ENCODE measurements around the gene FXR2.

FXR2 gene

DNA sequence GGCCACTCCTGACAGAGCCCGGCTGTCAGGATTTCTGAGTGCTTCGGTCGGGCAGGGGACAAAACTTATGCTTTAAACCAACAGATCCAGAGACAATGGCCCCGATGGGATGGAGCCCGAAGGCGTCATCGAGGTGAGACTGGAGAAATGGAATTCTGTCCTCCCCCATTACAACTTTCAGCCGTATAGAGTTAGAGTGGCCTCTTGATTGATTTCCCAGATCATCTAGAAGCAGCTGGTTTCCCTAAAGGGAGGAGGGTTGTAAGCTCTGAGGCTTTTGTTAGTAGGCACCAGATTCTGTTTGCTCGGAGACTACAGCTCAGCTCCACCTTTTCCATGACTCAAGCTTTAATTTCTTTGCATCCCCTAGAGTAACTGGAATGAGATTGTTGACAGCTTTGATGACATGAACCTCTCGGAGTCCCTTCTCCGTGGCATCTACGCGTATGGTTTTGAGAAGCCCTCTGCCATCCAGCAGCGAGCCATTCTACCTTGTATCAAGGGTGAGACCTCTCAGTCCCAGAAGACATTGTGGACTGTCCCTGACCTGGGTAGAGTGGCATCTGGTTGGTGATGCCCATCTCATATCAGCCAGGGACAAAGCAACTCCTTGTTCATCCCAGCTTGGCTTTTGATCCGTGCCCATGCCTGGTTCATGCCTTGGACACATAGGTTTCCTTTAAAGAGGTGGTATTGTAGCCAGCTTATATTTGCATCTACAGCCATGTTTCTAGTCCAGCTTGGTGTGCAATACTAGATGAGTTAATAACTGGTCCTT lies 40.3 kb downstream of the FXR2 start:
- no peak for DNase-seq (ENCODE audit: extremely low spot score)
- POLR2A ChIA-PET: interaction anchor here (0.6 to 6.3 kb wide), 10 partner anchors 10 to 134 kb away, joined by 3 to 40 read pairs (median 4); partner anchors contain the start of genes MPDU1, SAT2, SENP3 and TNFSF12
- TF ChIP-seq TARDBP (IDR thresholded peaks at IDR 0.05): no peak
- no peak for TF ChIP-seq LEF1 (IDR thresholded peaks at IDR 0.05; ENCODE audit: borderline replicate concordance)
- TF ChIP-seq SUZ12 (IDR thresholded peaks at IDR 0.05): no peak
- no peak for TF ChIP-seq NFRKB (IDR thresholded peaks at IDR 0.05)
- no peak for TF ChIP-seq FOXK2 (IDR thresholded peaks at IDR 0.05)
- no peak for TF ChIP-seq L3MBTL2 (conservative IDR thresholded peaks at IDR 0.05)
- TF ChIP-seq SP1 (IDR thresholded peaks at IDR 0.05): no peak
- no peak for TF ChIP-seq FOXM1 (IDR thresholded peaks at IDR 0.05; ENCODE audit: borderline replicate concordance)
- TF ChIP-seq FOXA1 (IDR thresholded peaks at IDR 0.05): no peak
- no peak for TF ChIP-seq PKNOX1 (IDR thresholded peaks at IDR 0.05)
- no peak for TF ChIP-seq ARNT (IDR thresholded peaks at IDR 0.05)
- TF ChIP-seq ZNF384 (IDR thresholded peaks at IDR 0.05): no peak
- CTCF ChIA-PET: no interaction called here

DNA sequence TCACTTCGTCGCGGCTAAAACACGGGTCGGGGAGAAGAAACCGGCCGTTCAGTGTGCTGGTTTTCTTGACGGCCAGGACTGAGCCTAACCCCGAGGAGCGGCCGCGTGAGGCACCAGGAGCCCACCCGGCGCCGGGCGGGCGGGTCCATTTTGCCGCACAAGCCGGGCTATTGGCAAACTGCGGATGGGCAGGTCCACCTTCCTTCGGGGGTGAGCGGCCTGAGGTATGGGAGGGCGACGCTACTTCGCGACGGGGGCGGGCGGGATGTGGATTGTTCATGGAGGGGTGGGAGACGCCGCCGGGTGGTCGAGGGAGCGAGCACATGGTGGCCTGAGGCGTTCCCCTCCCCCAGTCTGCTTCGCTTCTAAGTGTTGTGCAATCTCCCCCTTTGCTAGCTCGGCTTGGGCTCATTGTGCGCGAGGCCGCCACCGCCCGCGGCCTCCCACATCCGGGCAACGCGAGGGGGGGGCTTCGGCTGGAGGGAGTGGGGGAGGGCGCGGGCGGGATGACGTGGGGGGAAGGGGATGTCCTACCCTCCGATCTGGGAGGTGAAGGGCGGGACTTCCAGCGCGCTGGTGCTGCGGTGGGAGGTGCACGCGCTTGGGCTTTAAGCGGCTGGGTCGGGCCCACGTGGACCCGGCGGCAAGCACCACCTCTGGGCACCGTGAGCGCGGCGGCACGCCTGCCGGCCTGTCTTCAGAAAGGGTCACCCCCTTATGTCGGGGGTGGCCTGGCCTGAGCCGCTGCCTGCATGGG lies 41.2 kb downstream of the FXR2 start:
- CTCF ChIA-PET: no interaction called here
- peak; percentile 72 for DNase-seq (ENCODE audit: extremely low spot score)
- POLR2A ChIA-PET: interaction anchor here (0.6 to 6.3 kb wide), 10 partner anchors 11 to 133 kb away, joined by 3 to 40 read pairs (median 4); partner anchors contain the start of genes MPDU1, SAT2, SENP3 and TNFSF12
- TF ChIP-seq BHLHE40 (IDR thresholded peaks at IDR 0.05; ENCODE audit: borderline replicate concordance) (no peak), ELF4 (IDR thresholded peaks at IDR 0.05) (0 out of 2 replicates have a peak, but pooled peaks have one; percentile 14), LEF1 (IDR thresholded peaks at IDR 0.05; ENCODE audit: borderline replicate concordance) (no peak), PKNOX1 (IDR thresholded peaks at IDR 0.05) (no peak), SP1 (IDR thresholded peaks at IDR 0.05) (no peak), FOXM1 (IDR thresholded peaks at IDR 0.05; ENCODE audit: borderline replicate concordance) (peak; percentile 15; the same call in 1 of the 2 replicates), L3MBTL2 (conservative IDR thresholded peaks at IDR 0.05) (peak; percentile 33)

- POLR2A ChIA-PET: interaction anchor here (1.4 to 6.3 kb wide), 7 partner anchors 8 to 118 kb away, joined by 3 to 40 read pairs (median 5); partner anchors contain the start of genes MPDU1, SENP3, TNFSF12 and TP53
- DNase-seq (ENCODE audit: extremely low spot score): peak; percentile 98
- TF ChIP-seq NFRKB (IDR thresholded peaks at IDR 0.05) (peak; percentile 46; the same call in 1 of the 2 replicates), FOXK2 (IDR thresholded peaks at IDR 0.05) (no peak), FOXM1 (IDR thresholded peaks at IDR 0.05; ENCODE audit: borderline replicate concordance) (no peak), SUZ12 (IDR thresholded peaks at IDR 0.05) (no peak), ARNT (IDR thresholded peaks at IDR 0.05) (no peak), PKNOX1 (IDR thresholded peaks at IDR 0.05) (peak; percentile 100), FOXA1 (IDR thresholded peaks at IDR 0.05) (no peak), ZNF384 (IDR thresholded peaks at IDR 0.05) (no peak), HDGF (IDR thresholded peaks at IDR 0.05; ENCODE audit: borderline replicate concordance) (no peak), TARDBP (IDR thresholded peaks at IDR 0.05) (no peak), L3MBTL2 (conservative IDR thresholded peaks at IDR 0.05) (no peak), ELF4 (IDR thresholded peaks at IDR 0.05) (peak; percentile 95), BHLHE40 (IDR thresholded peaks at IDR 0.05; ENCODE audit: borderline replicate concordance) (peak; percentile 35; the same call in 1 of the 2 replicates), CTBP1 (IDR thresholded peaks at IDR 0.05; ENCODE audit: borderline replicate concordance) (no peak), SP1 (IDR thresholded peaks at IDR 0.05) (no peak), LEF1 (IDR thresholded peaks at IDR 0.05; ENCODE audit: borderline replicate concordance) (no peak)
- CTCF ChIA-PET: interaction anchor here (1.1 kb wide), 1 partner anchor 12 kb away, joined by 3 read pairs; no protein-coding TSS in a partner anchor
Measured at GRCh38 chr17:7572588-7573323, 41.9 kb downstream of the FXR2 start.

DNA sequence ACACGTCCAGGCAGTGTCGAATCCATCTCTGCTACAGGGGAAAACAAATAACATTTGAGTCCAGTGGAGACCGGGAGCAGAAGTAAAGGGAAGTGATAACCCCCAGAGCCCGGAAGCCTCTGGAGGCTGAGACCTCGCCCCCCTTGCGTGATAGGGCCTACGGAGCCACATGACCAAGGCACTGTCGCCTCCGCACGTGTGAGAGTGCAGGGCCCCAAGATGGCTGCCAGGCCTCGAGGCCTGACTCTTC lies 42.4 kb downstream of the FXR2 start:
- TF ChIP-seq SUZ12 (IDR thresholded peaks at IDR 0.05): no peak
- no peak for TF ChIP-seq LEF1 (IDR thresholded peaks at IDR 0.05; ENCODE audit: borderline replicate concordance)
- TF ChIP-seq PKNOX1 (IDR thresholded peaks at IDR 0.05): no peak
- TF ChIP-seq L3MBTL2 (conservative IDR thresholded peaks at IDR 0.05): peak; percentile 98
- ChIA-PET CTCF (interaction anchor here (1.1 kb wide), 1 partner anchor 11 kb away, joined by 3 read pairs; no protein-coding TSS in a partner anchor), POLR2A (interaction anchor here (2.0 to 6.3 kb wide), 2 partner anchors 8 to 12 kb away, joined by 11 to 40 read pairs; partner anchors contain the start of gene MPDU1)
- DNase-seq (ENCODE audit: extremely low spot score): no peak
